ENCODE results near the gene SMPD3.

Gene SMPD3

GRCh38 chr16:68355447-68356248 is 92.7 kb downstream of the SMPD3 start:
- no peak for DNase-seq (ENCODE audit: low spot score)

- no peak for DNase-seq (ENCODE audit: low spot score)
Observed at GRCh38 chr16:68354816-68355215, 93.5 kb downstream of the SMPD3 start.

- no peak for DNase-seq (ENCODE audit: low spot score)
Observed at GRCh38 chr16:68353366-68353765, 94.9 kb downstream of the SMPD3 start.

DNA sequence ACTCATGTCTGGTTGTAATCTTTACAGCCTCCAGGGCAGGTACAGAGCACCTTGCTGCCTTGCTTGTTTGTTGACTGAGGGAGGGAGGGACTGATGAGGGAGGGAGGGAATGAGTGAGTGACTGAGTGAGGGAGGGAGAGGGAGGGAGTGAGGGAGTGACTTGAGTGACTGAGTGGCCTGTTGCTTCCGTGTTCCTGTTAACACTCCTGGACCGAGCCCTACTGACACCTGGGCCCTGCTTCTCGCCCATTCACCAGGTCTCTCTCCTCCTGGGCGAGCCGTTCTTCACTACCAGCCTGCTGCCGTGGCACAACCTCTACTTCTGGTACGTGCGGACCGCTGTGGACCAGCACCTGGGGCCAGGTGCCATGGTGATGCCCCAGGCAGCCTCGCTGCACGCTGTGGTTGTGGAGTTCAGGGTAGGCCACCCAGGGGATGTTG is 96.3 kb downstream of the SMPD3 start:
- DNase-seq (ENCODE audit: low spot score) = no peak

DNA sequence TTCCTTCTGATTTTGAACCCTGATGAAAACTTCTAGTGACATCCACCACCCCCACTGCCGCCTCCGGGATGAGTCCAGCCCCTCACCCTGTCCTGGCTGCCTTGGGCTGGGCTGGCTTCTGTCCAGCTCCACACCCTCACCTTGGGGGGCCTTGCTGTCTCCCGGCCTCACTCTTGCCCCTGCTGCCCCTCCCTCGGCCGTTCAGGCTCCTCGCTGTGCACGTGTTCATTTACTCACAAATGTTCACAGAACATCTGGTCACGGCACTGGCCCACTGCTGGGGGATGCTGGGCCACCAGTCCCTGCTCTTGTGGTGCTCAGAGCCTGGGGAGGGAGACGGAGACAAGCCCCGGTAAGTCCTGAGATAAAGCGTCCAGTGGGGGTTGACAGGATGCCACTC is 96.8 kb downstream of the SMPD3 start:
- DNase-seq (ENCODE audit: low spot score) = no peak

GRCh38 chr16:68350813-68351350 is 97.4 kb downstream of the SMPD3 start:
- no peak for DNase-seq (ENCODE audit: low spot score)

DNA sequence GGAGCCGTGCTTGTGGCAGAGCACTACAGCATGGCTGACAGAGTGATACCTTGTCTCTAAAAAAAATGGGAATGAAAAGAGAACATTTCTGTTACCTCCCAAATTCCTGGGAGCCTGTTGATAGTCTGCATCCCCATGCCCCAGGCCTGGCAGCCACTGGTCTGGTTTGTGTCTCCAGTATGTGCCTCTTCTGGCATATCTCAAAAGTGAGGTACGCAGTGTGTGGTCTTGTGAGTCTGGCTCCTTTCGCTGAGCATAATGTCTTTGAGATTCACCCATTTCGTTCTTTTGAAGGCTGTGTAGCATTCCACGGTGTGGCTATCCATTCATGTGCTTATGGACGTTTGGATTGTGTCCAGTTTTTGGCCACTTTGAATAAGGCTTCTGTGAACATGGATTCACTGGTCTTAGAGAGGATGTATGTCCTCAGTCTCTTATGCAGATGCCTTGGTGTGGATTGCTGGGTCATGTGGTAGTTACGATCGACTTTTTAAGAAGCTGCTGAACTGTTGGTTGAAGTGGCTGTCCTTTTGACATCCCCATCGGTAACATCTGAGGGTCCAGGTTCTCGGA is 98.4 kb downstream of the SMPD3 start:
- no peak for DNase-seq (ENCODE audit: low spot score)

DNA sequence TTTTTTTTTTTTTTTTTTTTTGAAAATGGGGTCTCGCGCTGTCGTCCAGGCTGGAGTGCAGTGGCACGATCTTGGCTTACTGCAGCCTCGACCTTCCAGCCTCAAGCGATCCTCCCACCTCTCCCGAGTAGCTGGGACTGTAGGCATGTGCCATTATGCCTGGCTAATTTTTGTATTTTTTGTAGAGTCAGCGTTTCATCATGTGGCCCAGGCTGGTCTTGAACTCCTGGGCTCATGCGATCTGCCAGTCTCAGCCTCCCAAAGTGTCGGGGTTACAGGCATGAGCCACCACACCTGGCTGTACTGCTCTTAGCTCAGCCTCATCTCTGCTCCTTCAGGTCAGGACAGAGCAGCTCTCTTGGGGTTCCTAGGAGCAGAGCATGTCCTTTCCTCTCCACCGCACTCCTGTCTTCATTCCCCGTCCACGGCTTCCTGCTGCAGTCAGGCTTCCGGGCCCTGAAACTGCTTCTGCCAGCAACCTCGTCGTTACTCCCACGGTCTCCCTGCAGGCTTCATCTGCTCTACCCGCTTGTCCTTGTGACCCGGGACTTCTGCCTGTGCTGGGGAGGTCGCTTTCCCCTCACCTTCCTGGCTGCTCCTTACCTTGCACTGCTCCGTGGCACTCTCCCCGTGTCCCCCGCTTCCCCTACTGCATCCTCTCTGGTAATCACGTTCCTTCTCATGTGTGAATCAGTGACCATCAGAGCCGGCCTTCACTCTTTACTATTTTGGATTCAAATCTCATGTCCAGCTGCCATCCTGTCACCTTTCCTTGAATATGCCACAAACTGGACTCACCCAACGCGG is 99.5 kb downstream of the SMPD3 start:
- no peak for DNase-seq (ENCODE audit: low spot score)

DNA sequence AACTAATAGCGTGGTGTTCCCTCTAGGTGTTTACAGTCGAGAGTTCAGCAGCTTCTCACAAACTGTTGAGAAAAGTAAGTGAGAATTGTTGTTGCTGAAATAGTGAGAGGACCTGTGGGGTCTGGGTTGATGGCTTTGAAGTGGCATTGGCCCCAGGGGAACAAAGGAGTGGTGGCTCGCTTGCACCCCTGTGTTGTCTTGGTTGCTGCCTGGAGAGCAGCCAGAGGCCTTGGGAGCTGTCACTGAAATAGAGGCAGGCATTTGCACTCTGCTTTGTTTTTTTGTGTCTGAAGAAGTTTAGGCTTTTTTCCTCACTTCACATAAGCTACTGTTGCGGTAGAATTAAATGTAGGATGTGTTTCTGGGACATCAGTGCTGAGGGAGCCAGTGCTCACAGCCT is 100.7 kb downstream of the SMPD3 start:
- DNase-seq (ENCODE audit: low spot score) = no peak

- no peak for DNase-seq (ENCODE audit: low spot score)
Observed at GRCh38 chr16:68346892-68347480, 101.3 kb downstream of the SMPD3 start.

DNA sequence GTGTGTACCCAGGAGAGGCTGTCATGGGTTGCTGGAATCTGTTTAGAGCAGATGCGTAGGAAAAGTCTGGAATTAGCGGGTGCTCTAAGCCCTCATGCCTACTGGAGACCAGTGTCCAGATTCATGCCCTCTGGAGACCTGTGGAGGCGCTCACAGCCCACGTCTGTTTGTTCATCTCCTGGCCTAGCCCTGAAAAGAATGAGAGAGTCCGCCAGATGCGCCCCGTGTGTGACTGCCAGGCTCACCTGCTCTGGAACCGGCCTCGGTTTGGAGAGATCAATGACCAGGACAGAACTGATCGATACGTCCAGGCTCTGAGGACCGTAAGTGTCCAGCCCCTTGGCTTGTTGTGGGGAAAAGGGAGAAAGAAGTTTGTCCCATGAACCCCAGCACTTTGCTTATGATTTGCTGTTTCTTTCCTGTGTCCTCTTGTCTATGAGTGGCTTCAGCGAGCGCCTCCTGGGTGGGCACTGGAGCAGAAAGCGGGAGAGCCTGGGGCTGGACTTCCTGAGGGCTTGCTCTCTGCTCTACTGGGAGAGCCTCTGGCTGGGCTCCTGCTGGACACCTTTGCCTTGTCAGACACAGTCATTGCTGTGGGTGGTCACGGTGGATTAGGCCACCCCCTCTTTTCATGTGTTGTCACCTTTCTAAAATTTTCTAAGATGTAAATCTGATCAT is 102.2 kb downstream of the SMPD3 start:
- no peak for DNase-seq (ENCODE audit: low spot score)

DNA sequence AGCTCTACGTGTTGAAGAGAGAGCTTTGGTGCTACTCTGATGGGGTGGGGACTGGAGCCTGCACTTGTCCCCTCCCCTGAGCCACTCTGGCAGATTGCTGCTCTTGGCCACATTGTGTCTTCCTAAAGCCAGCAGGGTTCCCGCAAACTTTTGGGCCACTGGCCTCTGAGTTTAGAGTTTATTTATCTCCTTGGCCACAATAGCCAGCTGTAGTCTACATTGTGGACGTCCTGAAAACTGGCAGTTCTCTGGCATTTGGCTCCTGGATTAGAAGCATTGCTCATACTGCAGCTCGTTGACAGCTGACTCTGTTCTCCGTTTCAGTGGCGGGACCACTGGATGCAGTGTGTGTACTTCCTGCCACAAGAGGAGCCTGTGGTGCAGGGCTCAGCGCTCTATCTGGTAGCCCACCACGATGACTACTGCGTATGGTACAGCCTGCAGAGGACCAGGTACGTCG is 102.9 kb downstream of the SMPD3 start:
- no peak for DNase-seq (ENCODE audit: low spot score)

GRCh38 chr16:68344252-68344651 is 104.1 kb downstream of the SMPD3 start:
- no peak for DNase-seq (ENCODE audit: low spot score)

DNA sequence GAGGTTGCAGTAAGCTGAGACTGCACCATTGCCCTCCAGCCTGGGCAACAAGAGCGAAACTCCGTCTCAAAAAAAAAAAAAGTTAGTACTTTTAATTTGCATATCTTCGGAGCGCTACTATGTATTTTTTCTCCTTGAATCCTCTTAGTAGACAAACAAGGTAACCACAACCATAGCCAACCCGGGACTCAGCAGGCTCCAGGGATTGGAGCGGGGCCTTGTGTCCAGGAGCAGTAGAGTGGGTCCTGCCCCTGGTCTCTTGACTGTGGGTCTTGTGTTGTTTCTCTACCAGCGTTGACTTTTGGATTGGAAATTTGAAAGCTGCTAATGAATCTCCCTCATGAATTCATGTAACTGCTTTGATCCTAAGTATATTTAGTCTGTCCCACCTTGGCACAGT is 105.2 kb downstream of the SMPD3 start:
- DNase-seq (ENCODE audit: low spot score) = no peak

- no peak for DNase-seq (ENCODE audit: low spot score)
Observed at GRCh38 chr16:68342620-68343019, 105.7 kb downstream of the SMPD3 start.

DNA sequence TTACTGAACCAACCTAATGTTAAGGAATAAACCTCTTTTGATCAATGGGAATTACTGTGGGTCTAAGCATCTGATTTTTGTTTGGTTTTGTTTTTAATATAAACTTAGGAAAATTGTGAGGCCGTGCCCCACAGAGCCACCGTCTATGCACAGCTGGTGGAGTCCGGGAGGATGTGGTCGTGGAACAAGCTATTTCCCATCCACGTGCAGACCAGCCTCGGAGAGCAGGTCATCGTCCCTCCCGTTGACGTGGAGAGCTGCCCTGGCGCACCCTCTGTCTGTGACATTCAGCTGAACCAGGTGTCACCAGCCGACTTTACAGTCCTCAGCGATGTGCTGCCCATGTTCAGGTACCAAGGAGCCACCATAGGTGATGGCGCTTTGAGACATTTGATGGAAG is 109.1 kb downstream of the SMPD3 start:
- DNase-seq (ENCODE audit: low spot score) = no peak

GRCh38 chr16:68338326-68339119 is 109.8 kb downstream of the SMPD3 start:
- no peak for DNase-seq (ENCODE audit: low spot score)

- DNase-seq (ENCODE audit: low spot score) = no peak
Observed at GRCh38 chr16:68335175-68335574, 113.1 kb downstream of the SMPD3 start.

DNA sequence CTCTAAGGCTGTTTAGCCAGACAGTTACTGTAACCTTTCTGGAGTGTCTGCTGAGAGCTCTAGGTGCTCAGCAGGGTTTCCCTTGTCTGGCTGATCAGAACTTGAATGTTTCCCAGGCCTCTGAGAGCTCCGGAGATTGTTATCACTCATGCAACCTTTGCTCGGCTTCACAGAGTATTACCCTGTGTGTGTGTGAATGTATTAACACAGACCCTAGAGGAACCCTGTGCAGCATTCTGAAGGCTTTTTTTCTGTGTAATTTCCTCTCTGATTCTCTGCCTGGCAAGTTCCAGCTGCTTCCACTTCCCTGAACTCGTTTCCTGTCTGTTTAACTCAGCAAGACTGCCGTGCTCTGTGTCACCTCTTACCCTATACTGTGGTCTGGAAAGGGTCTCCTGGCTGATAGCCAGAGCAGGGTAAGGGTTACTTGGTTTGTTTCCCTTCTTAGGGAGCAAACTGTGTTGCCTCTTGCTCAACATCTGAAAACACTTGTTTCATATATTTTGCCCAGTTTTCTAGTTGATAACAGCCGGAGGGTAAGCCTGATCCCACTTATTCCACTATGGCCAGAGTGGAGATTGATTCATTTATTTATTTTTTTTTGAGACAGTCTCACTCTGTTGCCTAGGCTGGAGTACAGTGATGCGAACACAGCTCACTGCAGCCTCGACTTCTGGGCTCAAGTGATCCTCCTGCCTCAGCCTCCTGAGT is 115.7 kb downstream of the SMPD3 start:
- DNase-seq (ENCODE audit: low spot score) = no peak

DNA sequence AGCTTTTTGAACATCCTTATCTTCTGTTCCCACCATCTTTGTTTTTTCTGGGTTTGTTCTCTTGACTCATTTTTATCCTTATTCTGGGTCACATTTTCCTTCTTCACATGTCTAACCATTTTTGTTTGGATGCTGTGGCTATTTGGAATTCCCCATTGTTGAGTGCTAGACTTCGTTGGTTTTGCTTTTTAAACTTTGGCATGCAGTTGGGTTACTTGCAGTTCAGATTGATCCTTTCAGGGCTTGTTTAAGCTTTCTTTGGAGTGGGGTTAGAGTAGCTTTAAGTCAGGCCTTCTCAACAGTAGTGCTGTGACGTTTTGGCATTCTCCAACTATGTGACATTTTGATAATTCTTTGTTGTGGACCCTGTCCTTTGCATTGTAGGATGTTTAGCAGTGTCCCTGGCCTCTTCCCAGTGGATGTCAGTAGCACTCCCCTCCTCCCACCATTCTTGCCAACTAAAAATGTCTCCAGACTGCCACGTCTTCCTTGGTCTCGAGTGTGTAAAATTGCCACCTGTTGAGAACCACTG is 116.4 kb downstream of the SMPD3 start:
- DNase-seq (ENCODE audit: low spot score) = no peak
